Kidney epithelial cell (primary cell): ENCODE results near the gene CHADL. TPM values are rescaled to one million over a fixed set of nuclear protein-coding genes. Genes with fewer than 3 reads are reported as not detected.

ENCODE experiments used
- DNase-seq: peaks from one replicate; pipeline ENCODE4 v3.0.0-alpha.2; 2010; ENCODE audit warnings: low read depth
- H3K27me3 ChIP-seq: 2 replicates; pipeline ENCODE4 v1.6.0; 2011; ENCODE audit warnings: low read length; ENCODE audit not compliant: control insufficient read depth, insufficient read depth
- H3K36me3 ChIP-seq: 2 replicates; pipeline ENCODE4 v1.5.1; 2011; ENCODE audit warnings: low read length; ENCODE audit not compliant: control insufficient read depth, insufficient read depth
- H3K4me3 ChIP-seq: 2 replicates; pipeline ENCODE4 v1.5.1; 2011; ENCODE audit warnings: low read depth, mild to moderate bottlenecking, control low read depth, low read length
- CTCF ChIP-seq: IDR thresholded peaks from 2 replicates; pipeline ENCODE4 v1.5.1; 2011; ENCODE audit warnings: mild to moderate bottlenecking, moderate library complexity, low read length, control low read depth, inconsistent platforms; ENCODE audit not compliant: insufficient read depth, poor library complexity, severe bottlenecking
- total RNA-seq: library from RNA; depleted of rRNA; stranded (reverse); fragments of >200 nt; gene quantifications from 2 replicates; pipeline ENCODE4 v1.2.3, GENCODE V29; 2015

Gene CHADL
- total RNA-seq, 1 donor from 2014 or later: 1.6 TPM

GRCh38 chr22:41230401-41230785 is 10.3 kb downstream of the CHADL start:
- Histone ChIP-seq H3K4me3 (no peak overlapping the region), H3K27me3 (no peaks in the 10 kb centered on the region), H3K36me3 (no peaks in the 10 kb centered on the region)
- DNase-seq: no peak
- TF ChIP-seq CTCF: no peak

GRCh38 chr22:41229730-41230400 is 10.9 kb downstream of the CHADL start:
- Histone ChIP-seq H3K27me3 (no peaks in the 10 kb centered on the region), H3K4me3 (no peak overlapping the region), H3K36me3 (no peaks in the 10 kb centered on the region)
- no peak for DNase-seq
- TF ChIP-seq CTCF: no peak

GRCh38 chr22:41229215-41229614 is 11.5 kb downstream of the CHADL start:
- no peak overlapping the region for H3K4me3 ChIP-seq
- TF ChIP-seq CTCF: no peak
- peaks cover under 1% of the 10 kb centered on the region for H3K36me3 ChIP-seq
- DNase-seq: no peak
- H3K27me3 ChIP-seq: no peaks in the 10 kb centered on the region

- Histone ChIP-seq H3K27me3 (no peaks in the 10 kb centered on the region), H3K36me3 (peaks cover 1% of the 10 kb centered on the region), H3K4me3 (no peak overlapping the region)
- TF ChIP-seq CTCF: no peak
- no peak for DNase-seq
Measured at GRCh38 chr22:41226723-41227655, 13.7 kb downstream of the CHADL start.

GRCh38 chr22:41223535-41223934 is 17.2 kb downstream of the CHADL start:
- no peak for DNase-seq
- no peak for TF ChIP-seq CTCF
- H3K36me3 ChIP-seq: peaks cover 1% of the 10 kb centered on the region
- no peak overlapping the region for H3K4me3 ChIP-seq
- no peaks in the 10 kb centered on the region for H3K27me3 ChIP-seq
